Right atrium auricular region (tissue), 2 donors: ENCODE measurements around the gene ADGRA1. TPM values are rescaled to one million over a fixed set of nuclear protein-coding genes. Genes with fewer than 3 reads are reported as not detected.

ENCODE experiments used
- DNase-seq: peaks from one replicate; pipeline ENCODE4 v3.0.0-alpha.2; 2019; ENCODE audit warnings: low spot score
- H3K27ac ChIP-seq, 2 donors: fragments of 200-600 bp; sonication (generic); 1 replicate in 1 of 2; 2 replicates in 1 of 2; pipeline ENCODE4 v1.5.1; 2016 to 2019
- H3K27me3 ChIP-seq, 2 donors: fragments of 200-600 bp; sonication (generic); one replicate each; pipeline versions ENCODE4 v1.5.1 to v1.6.0; 2017 to 2019
- H3K36me3 ChIP-seq: fragments of 200-600 bp; sonication (generic); one replicate; pipeline ENCODE4 v1.5.1; 2016
- H3K4me1 ChIP-seq, 2 donors: fragments of 200-600 bp; sonication (generic); one replicate each; pipeline versions ENCODE4 v1.5.1 to v1.6.0; 2017 to 2019
- H3K4me3 ChIP-seq, 2 donors: fragments of 200-600 bp; sonication (generic); 1 replicate in 1 of 2; 2 replicates in 1 of 2; pipeline ENCODE4 v1.5.1; 2017 to 2019; ENCODE audit warnings: mild to moderate bottlenecking in 1 of 2, moderate library complexity in 1 of 2
- H3K9me3 ChIP-seq, 2 donors: fragments of 200-600 bp; sonication (generic); one replicate each; pipeline ENCODE4 v1.5.1; 2019
- CTCF ChIP-seq, 2 donors: fragments of 200-600 bp; sonication (generic); IDR thresholded peaks; one replicate each; pipeline ENCODE4 v1.5.1; 2019; ENCODE audit warnings: antibody characterized with exemption in 2 of 2
- total RNA-seq, 2 donors: library from RNA; depleted of rRNA; stranded (reverse); fragments of >200 nt; gene quantifications; one replicate each; pipeline ENCODE4 v1.1.0, GENCODE V29; 2016

Gene ADGRA1
- total RNA-seq, 2 donors from 2014 or later: 0.11 to 0.51 TPM

DNA sequence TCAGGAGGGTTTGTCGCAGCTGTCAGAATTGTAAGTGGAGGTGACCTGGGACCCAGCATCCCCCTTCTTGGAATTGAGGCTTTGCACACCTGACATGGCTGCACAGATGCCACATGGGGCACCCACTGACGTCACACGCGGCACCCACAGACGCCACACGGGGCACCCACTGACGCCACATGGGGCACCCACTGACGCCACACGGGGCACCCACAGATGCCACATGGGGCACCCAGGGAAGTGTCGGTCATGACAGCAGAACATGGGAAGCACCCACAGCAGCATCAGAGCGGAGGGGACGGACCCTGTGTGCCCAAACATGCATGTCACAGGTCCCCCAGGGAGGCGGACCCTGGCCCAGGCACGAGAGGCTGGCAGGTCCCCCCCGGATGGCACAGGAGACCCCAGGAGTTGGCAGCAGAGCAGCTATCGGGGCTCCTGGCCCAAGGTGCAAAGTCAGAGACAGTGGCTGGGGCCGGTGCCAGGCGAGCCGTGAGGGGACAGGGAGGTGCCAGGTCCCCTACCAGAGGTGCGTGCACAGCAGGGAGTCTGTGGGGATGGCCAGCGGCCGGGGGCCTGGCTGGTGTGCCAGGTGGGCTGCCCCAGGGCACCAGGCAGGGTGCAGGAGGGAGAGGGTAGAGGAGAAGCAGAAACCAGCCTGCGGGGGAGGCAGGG lies 93.4 kb downstream of the ADGRA1 start:
- H3K9me3 ChIP-seq: no peaks in the 10 kb centered on the region
- no peak overlapping the region for H3K4me3 ChIP-seq
- no peaks in the 10 kb centered on the region for H3K4me1 ChIP-seq
- H3K27ac ChIP-seq: no peak overlapping the region
- no peaks in the 10 kb centered on the region for H3K36me3 ChIP-seq
- DNase-seq: no peak
- H3K27me3 ChIP-seq: no peaks in the 10 kb centered on the region
- no peak for TF ChIP-seq CTCF (IDR thresholded peaks at IDR 0.05)

Other genes with a start within 250 kb of the ADGRA1 start
- 1 to 10 TPM in 1 of 2 donors, under 1 TPM in 1; 0.35 to 1.5 TPM for gene CFAP46, start 145.4 kb upstream of the ADGRA1 start, total RNA-seq
- 1 to 10 TPM in 1 of 2 donors, under 1 TPM in 1; 0.59 to 1.8 TPM for gene KNDC1, start 72.3 kb downstream of the ADGRA1 start, total RNA-seq
- gene UTF1, start 142.3 kb downstream of the ADGRA1 start, total RNA-seq: not detected
- under 1 TPM; 0.44 to 0.63 TPM for gene VENTX, start 149.9 kb downstream of the ADGRA1 start, total RNA-seq
- gene ADAM8, start 188.9 kb downstream of the ADGRA1 start, total RNA-seq: 1 to 10 TPM in 1 of 2 donors, under 1 TPM in 1; 0.82 to 1.5 TPM
- gene TUBGCP2, start 220.9 kb downstream of the ADGRA1 start, total RNA-seq: 10 to 100 TPM; 22.1 to 30.4 TPM
- 10 to 100 TPM; 28.1 to 31.9 TPM for gene ZNF511, start 221.0 kb downstream of the ADGRA1 start, total RNA-seq
- gene CALY, start 249.0 kb downstream of the ADGRA1 start, total RNA-seq: under 1 TPM in 1 of 2 donors, not detected in 1; 0.98 TPM